ENCODE results near the gene WASL. TPM values are rescaled to one million over a fixed set of nuclear protein-coding genes. Genes with fewer than 3 reads are reported as not detected.

The WASL gene
- total RNA-seq, 4 donors from 2014 or later, result 42.5 to 55.9 (median 47.9) TPM

GRCh38 chr7:123712619-123713018 is 36.2 kb downstream of the WASL start:
- Histone ChIP-seq H3K27me3 (no peaks in the 10 kb centered on the region), H3K4me3 (no peak overlapping the region), H3K36me3 (peaks cover 0 to 14% of the 10 kb centered on the region in 2 donors), H3K4me1 (peaks cover 4 to 49% (median 7%) of the 10 kb centered on the region in 3 donors), H3K9me3 (no peaks in the 10 kb centered on the region), H3K27ac (no peak overlapping the region)
- 33 to 43% methylated on average over 1 of the region's 1 CpG for WGBS, 2 donors (ENCODE audit: low coverage in 1 of 2)
- no peak for TF ChIP-seq CTCF (IDR thresholded peaks at IDR 0.05)
- ATAC-seq, result no peak

DNA sequence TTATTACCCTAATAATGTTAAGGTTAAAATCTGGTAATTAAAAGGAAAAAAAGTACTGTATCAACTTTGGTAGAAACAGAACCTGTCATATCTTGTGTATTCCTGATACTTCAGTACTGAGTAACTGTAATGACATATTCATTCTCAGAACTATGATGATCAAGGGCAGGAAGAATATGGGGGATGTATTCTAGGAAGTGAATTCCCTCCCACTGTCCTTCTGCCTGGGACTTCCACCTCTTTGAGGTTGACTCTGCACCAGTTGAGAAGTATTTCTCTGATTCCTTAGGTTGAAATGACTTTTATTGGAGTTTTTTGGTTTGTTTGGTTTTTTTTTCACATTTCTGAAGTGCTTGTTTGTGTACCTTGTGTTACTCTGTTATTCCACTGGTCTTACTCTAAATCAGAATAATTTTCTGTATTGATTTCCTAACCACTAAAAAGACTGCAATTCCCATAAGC is 36.9 kb downstream of the WASL start:
- TF ChIP-seq POLR2AphosphoS5 (IDR thresholded peaks at IDR 0.05) (no peak), POLR2A (IDR thresholded peaks at IDR 0.05) (no peak), EP300 (IDR thresholded peaks at IDR 0.05) (no peak), CTCF (IDR thresholded peaks at IDR 0.05) (no peak)
- Histone ChIP-seq H3K9me3 (no peaks in the 10 kb centered on the region), H3K27me3 (no peaks in the 10 kb centered on the region), H3K36me3 (peaks cover 0 to 21% of the 10 kb centered on the region in 2 donors), H3K4me3 (no peak overlapping the region), H3K27ac (no peak overlapping the region), H3K4me1 (peaks cover 4 to 49% (median 7%) of the 10 kb centered on the region in 3 donors)
- no peak for ATAC-seq

DNA sequence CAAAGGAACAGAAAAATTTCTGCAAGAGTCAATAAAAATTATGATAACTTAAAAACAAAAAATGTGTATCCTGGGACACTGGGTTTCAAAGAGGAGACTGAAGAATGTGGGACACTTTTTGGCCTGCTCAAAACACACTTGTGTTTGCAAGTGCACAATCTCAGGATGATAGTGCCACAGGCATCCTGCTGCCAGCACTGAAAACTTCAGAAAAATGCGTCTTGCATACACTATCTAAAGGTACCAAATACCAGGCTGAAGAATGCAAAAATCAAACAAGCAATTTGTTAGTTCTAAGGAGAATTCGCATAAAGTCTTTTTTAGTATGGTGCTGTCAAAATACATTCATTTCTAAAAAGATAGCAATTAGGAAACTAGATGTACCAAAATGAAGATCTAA is 38.1 kb downstream of the WASL start:
- peaks cover 0 to 33% of the 10 kb centered on the region in 2 donors for H3K36me3 ChIP-seq
- peaks cover 4 to 46% (median 7%) of the 10 kb centered on the region in 3 donors for H3K4me1 ChIP-seq
- WGBS, 2 donors (ENCODE audit: low coverage in 1 of 2), result 60 to 95% methylated on average over 2 of the region's 2 CpGs
- TF ChIP-seq POLR2AphosphoS5 (IDR thresholded peaks at IDR 0.05), result no peak
- no peak for TF ChIP-seq CTCF (IDR thresholded peaks at IDR 0.05)
- no peak for TF ChIP-seq POLR2A (IDR thresholded peaks at IDR 0.05)
- TF ChIP-seq EP300 (IDR thresholded peaks at IDR 0.05), result no peak
- H3K27me3 ChIP-seq, result no peaks in the 10 kb centered on the region
- ATAC-seq, result no peak
- H3K9me3 ChIP-seq, result no peaks in the 10 kb centered on the region
- H3K4me3 ChIP-seq, result no peak overlapping the region
- no peak overlapping the region for H3K27ac ChIP-seq

GRCh38 chr7:123709525-123709924 is 39.3 kb downstream of the WASL start:
- Histone ChIP-seq H3K27me3 (no peaks in the 10 kb centered on the region), H3K36me3 (peaks cover 0 to 45% of the 10 kb centered on the region in 2 donors), H3K27ac (no peak overlapping the region), H3K9me3 (no peaks in the 10 kb centered on the region), H3K4me3 (no peak overlapping the region), H3K4me1 (peaks cover 4 to 35% (median 7%) of the 10 kb centered on the region in 3 donors)
- WGBS, 2 donors (ENCODE audit: low coverage in 1 of 2), result 64 to 68% methylated on average over 2 of the region's 2 CpGs
- peak; percentile 41 for ATAC-seq
- TF ChIP-seq EP300 (IDR thresholded peaks at IDR 0.05), result no peak
- TF ChIP-seq POLR2AphosphoS5 (IDR thresholded peaks at IDR 0.05), result no peak
- no peak for TF ChIP-seq POLR2A (IDR thresholded peaks at IDR 0.05)
- TF ChIP-seq CTCF (IDR thresholded peaks at IDR 0.05), result no peak

- TF ChIP-seq EP300 (IDR thresholded peaks at IDR 0.05), result no peak
- no peak for TF ChIP-seq CTCF (IDR thresholded peaks at IDR 0.05)
- TF ChIP-seq POLR2AphosphoS5 (IDR thresholded peaks at IDR 0.05), result no peak
- TF ChIP-seq POLR2A (IDR thresholded peaks at IDR 0.05), result no peak
- Histone ChIP-seq H3K4me3 (no peak overlapping the region), H3K27me3 (no peaks in the 10 kb centered on the region), H3K27ac (no peak overlapping the region), H3K36me3 (peaks cover 0 to 69% of the 10 kb centered on the region in 2 donors), H3K9me3 (no peaks in the 10 kb centered on the region), H3K4me1 (peaks cover 0 to 2% (median 0%) of the 10 kb centered on the region in 3 donors)
- WGBS, 2 donors (ENCODE audit: low coverage in 1 of 2), result 75 to 80% methylated on average over 1 of the region's 1 CpG
- no peak for ATAC-seq
Measured at GRCh38 chr7:123705211-123705901, 43.4 kb downstream of the WASL start.
